ENCODE measurements around the gene RPP25.

Gene RPP25

DNA sequence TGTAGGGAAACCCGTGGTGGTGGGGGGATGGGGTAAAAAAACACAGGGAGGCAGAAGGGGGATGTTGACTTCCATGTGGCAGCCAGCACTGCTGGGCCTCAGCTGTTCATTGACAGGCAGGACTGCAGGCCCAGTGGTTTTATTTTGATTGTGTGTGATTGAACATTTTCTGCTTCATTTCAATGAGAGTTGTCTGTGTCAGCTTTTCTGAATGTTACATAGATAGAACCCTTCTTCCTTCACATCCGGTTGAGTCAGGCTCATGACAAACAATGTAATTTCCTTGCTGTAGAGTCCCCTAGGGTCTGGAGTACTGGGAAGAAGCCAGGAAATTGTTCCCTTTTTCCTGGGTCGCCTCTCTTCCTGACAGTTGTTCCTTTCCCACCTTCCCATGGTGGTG, 8.2 kb upstream of the RPP25 start:
- peak; percentile 49 for DNase-seq (ENCODE audit: low read depth)
- no peak overlapping the region for H3K4me3 ChIP-seq (ENCODE audit: low read depth, low read length)
- TF ChIP-seq, protein P1, sequence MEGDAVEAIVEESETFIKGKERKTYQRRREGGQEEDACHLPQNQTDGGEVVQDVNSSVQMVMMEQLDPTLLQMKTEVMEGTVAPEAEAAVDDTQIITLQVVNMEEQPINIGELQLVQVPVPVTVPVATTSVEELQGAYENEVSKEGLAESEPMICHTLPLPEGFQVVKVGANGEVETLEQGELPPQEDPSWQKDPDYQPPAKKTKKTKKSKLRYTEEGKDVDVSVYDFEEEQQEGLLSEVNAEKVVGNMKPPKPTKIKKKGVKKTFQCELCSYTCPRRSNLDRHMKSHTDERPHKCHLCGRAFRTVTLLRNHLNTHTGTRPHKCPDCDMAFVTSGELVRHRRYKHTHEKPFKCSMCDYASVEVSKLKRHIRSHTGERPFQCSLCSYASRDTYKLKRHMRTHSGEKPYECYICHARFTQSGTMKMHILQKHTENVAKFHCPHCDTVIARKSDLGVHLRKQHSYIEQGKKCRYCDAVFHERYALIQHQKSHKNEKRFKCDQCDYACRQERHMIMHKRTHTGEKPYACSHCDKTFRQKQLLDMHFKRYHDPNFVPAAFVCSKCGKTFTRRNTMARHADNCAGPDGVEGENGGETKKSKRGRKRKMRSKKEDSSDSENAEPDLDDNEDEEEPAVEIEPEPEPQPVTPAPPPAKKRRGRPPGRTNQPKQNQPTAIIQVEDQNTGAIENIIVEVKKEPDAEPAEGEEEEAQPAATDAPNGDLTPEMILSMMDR (conservative IDR thresholded peaks at IDR 0.05; ENCODE audit: low read depth, low read length) = no peak

DNA sequence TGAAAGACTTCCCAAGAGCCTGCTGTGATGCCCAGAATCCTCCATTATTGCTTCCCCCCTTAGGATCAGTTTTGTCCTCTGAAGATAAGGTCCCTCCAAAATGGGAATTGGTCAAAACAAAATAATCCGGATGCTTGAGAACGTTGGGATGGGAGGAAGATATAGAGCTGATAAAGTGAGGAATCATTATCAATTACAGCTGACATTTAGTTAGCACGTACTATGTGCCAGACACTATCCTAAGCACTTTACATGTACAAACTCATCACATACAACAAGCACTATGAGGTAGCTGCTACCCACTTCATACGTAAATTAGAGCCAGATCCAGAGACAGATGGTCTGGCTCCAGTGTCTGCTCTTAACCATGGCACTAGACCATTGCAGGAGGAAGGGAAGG, 6.6 kb upstream of the RPP25 start:
- DNase-seq (ENCODE audit: low read depth) = no peak
- H3K4me3 ChIP-seq (ENCODE audit: low read depth, low read length) = no peak overlapping the region
- TF ChIP-seq, protein P1 (conservative IDR thresholded peaks at IDR 0.05; ENCODE audit: low read depth, low read length) = no peak

- no peak overlapping the region for H3K4me3 ChIP-seq (ENCODE audit: low read depth, low read length)
- no peak for DNase-seq (ENCODE audit: low read depth)
- TF ChIP-seq, protein P1 (conservative IDR thresholded peaks at IDR 0.05; ENCODE audit: low read depth, low read length) = no peak
Measured at GRCh38 chr15:74962671-74963070, 6.1 kb upstream of the RPP25 start.

DNA sequence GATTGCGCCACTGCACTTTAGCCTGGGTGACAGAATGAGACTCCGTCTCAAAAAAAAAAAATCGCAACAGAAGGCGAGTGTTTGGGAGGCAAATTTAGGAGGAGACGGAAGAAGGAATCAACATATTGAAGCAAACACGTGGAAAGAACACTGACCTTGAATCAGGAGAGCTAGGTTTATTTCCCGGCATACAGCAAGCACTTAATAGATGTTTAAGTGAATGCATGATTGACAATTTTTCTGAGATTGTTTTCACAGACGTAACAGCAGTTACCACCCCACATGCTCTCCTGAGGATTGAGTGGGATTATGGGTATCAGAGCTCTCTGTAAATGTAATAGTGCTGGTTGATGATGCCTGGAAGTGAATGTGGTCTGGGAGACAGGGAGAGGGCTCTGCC, 5.6 kb upstream of the RPP25 start:
- TF ChIP-seq, protein P1 (conservative IDR thresholded peaks at IDR 0.05; ENCODE audit: low read depth, low read length) = no peak
- DNase-seq (ENCODE audit: low read depth) = no peak
- H3K4me3 ChIP-seq (ENCODE audit: low read depth, low read length) = no peak overlapping the region

GRCh38 chr15:74961616-74962015, 5.0 kb upstream of the RPP25 start:
- DNase-seq (ENCODE audit: low read depth) = no peak
- TF ChIP-seq, protein P1 (conservative IDR thresholded peaks at IDR 0.05; ENCODE audit: low read depth, low read length) = no peak
- H3K4me3 ChIP-seq (ENCODE audit: low read depth, low read length) = no peak overlapping the region

- H3K4me3 ChIP-seq (ENCODE audit: low read depth, low read length) = no peak overlapping the region
- TF ChIP-seq, protein P1 (conservative IDR thresholded peaks at IDR 0.05; ENCODE audit: low read depth, low read length) = no peak
- DNase-seq (ENCODE audit: low read depth) = no peak
Measured at GRCh38 chr15:74960995-74961588, 4.5 kb upstream of the RPP25 start.

- no peak for DNase-seq (ENCODE audit: low read depth)
- TF ChIP-seq, protein P1 (conservative IDR thresholded peaks at IDR 0.05; ENCODE audit: low read depth, low read length) = no peak
- no peak overlapping the region for H3K4me3 ChIP-seq (ENCODE audit: low read depth, low read length)
Measured at GRCh38 chr15:74960286-74960685, 3.7 kb upstream of the RPP25 start.
